ENCODE results near the gene PDCD1. TPM values are rescaled to one million over a fixed set of nuclear protein-coding genes. Genes with fewer than 3 reads are reported as not detected.

PDCD1 gene
- total and polyA plus RNA-seq, 2 experiments from 2014 or later: not detected

GRCh38 chr2:241903121-241904010 lies 44.7 kb upstream of the PDCD1 start:
- Histone ChIP-seq H2AFZ (no peak overlapping the region), H3K4me2 (ENCODE audit: unreplicated experiment) (no peak overlapping the region), H3K9ac (no peak overlapping the region), H3K79me2 (ENCODE audit: insufficient read depth) (no peaks in the 10 kb centered on the region), H3K36me3 (ENCODE audit: low read depth) (no peaks in the 10 kb centered on the region), H4K20me1 (ENCODE audit: insufficient read depth) (no peaks in the 10 kb centered on the region), H3K4me1 (ENCODE audit: insufficient read depth) (no peaks in the 10 kb centered on the region), H3K27ac (no peak overlapping the region), H3K9me2 (ENCODE audit: insufficient read depth) (no peaks in the 10 kb centered on the region), H3K4me3 (no peak overlapping the region), H3K9me3 (ENCODE audit: low read depth) (no peaks in the 10 kb centered on the region), H3F3A (ENCODE audit: insufficient read depth) (no peaks in the 10 kb centered on the region), H3K27me3 (replicated peaks; ENCODE audit: insufficient read depth) (peaks cover 6% of the 10 kb centered on the region)
- DNase-seq: no peak
- WGBS, 2 experiments (ENCODE audit: low coverage in 1 of 2, low lambda C conversion rate in 2 of 2, missing lambda C conversion rate in 2 of 2): 79 to 85% methylated on average over 39 to 40 of the region's 40 CpGs
- TF ChIP-seq EZH2phosphoT487 (IDR thresholded peaks at IDR 0.05; ENCODE audit: insufficient read depth, low read depth) (no peak), EZH2 (IDR thresholded peaks at IDR 0.05; ENCODE audit: insufficient read depth, poor library complexity, severe bottlenecking) (no peak)
- in situ Hi-C loops (cut with MboI): no loop called here

GRCh38 chr2:241902357-241902991 lies 43.8 kb upstream of the PDCD1 start:
- TF ChIP-seq EZH2 (IDR thresholded peaks at IDR 0.05; ENCODE audit: insufficient read depth, poor library complexity, severe bottlenecking) (no peak), EZH2phosphoT487 (IDR thresholded peaks at IDR 0.05; ENCODE audit: insufficient read depth, low read depth) (no peak)
- in situ Hi-C loops (cut with MboI): no loop called here
- Histone ChIP-seq H3K9me2 (ENCODE audit: insufficient read depth) (no peaks in the 10 kb centered on the region), H3K27ac (no peak overlapping the region), H3K27me3 (replicated peaks; ENCODE audit: insufficient read depth) (peaks cover 6% of the 10 kb centered on the region), H3K4me1 (ENCODE audit: insufficient read depth) (no peaks in the 10 kb centered on the region), H4K20me1 (ENCODE audit: insufficient read depth) (no peaks in the 10 kb centered on the region), H2AFZ (no peak overlapping the region), H3K4me2 (ENCODE audit: unreplicated experiment) (no peak overlapping the region), H3F3A (ENCODE audit: insufficient read depth) (no peaks in the 10 kb centered on the region), H3K79me2 (ENCODE audit: insufficient read depth) (no peaks in the 10 kb centered on the region), H3K4me3 (no peak overlapping the region), H3K36me3 (ENCODE audit: low read depth) (no peaks in the 10 kb centered on the region), H3K9ac (no peak overlapping the region), H3K9me3 (ENCODE audit: low read depth) (no peaks in the 10 kb centered on the region)
- 54 to 61% methylated on average over 29 to 48 of the region's 48 CpGs for WGBS, 2 experiments (ENCODE audit: low coverage in 1 of 2, low lambda C conversion rate in 2 of 2, missing lambda C conversion rate in 2 of 2)
- DNase-seq: no peak

- Histone ChIP-seq H3K36me3 (ENCODE audit: low read depth) (no peaks in the 10 kb centered on the region), H4K20me1 (ENCODE audit: insufficient read depth) (no peaks in the 10 kb centered on the region), H3F3A (ENCODE audit: insufficient read depth) (no peaks in the 10 kb centered on the region), H3K4me1 (ENCODE audit: insufficient read depth) (no peaks in the 10 kb centered on the region), H3K9ac (no peak overlapping the region), H3K4me3 (peak overlapping the region; percentile 40), H3K27me3 (replicated peaks; ENCODE audit: insufficient read depth) (peaks cover 6% of the 10 kb centered on the region), H3K4me2 (ENCODE audit: unreplicated experiment) (peak overlapping the region; percentile 42), H3K27ac (no peak overlapping the region), H3K79me2 (ENCODE audit: insufficient read depth) (no peaks in the 10 kb centered on the region), H3K9me2 (ENCODE audit: insufficient read depth) (no peaks in the 10 kb centered on the region), H3K9me3 (ENCODE audit: low read depth) (no peaks in the 10 kb centered on the region), H2AFZ (no peak overlapping the region)
- peak; percentile 30 for DNase-seq
- no peak for TF ChIP-seq EZH2phosphoT487 (IDR thresholded peaks at IDR 0.05; ENCODE audit: insufficient read depth, low read depth)
- TF ChIP-seq EZH2 (IDR thresholded peaks at IDR 0.05; ENCODE audit: insufficient read depth, poor library complexity, severe bottlenecking): no peak
- in situ Hi-C loops (cut with MboI): no loop called here
- WGBS, 2 experiments (ENCODE audit: low coverage in 1 of 2, low lambda C conversion rate in 2 of 2, missing lambda C conversion rate in 2 of 2): 68 to 71% methylated on average over 46 to 50 of the region's 54 CpGs
Measured at GRCh38 chr2:241901500-241902351, 43.0 kb upstream of the PDCD1 start.

GRCh38 chr2:241901018-241901380 lies 42.3 kb upstream of the PDCD1 start:
- Histone ChIP-seq H3K9ac (no peak overlapping the region), H3K27ac (no peak overlapping the region), H4K20me1 (ENCODE audit: insufficient read depth) (no peaks in the 10 kb centered on the region), H3K36me3 (ENCODE audit: low read depth) (no peaks in the 10 kb centered on the region), H3F3A (ENCODE audit: insufficient read depth) (no peaks in the 10 kb centered on the region), H3K79me2 (ENCODE audit: insufficient read depth) (no peaks in the 10 kb centered on the region), H3K4me3 (no peak overlapping the region), H3K4me2 (ENCODE audit: unreplicated experiment) (no peak overlapping the region), H3K9me3 (ENCODE audit: low read depth) (no peaks in the 10 kb centered on the region), H3K27me3 (replicated peaks; ENCODE audit: insufficient read depth) (peaks cover 6% of the 10 kb centered on the region; the same call in 1 of the 2 replicates), H3K4me1 (ENCODE audit: insufficient read depth) (no peaks in the 10 kb centered on the region), H3K9me2 (ENCODE audit: insufficient read depth) (no peaks in the 10 kb centered on the region), H2AFZ (no peak overlapping the region)
- no peak for DNase-seq
- in situ Hi-C loops (cut with MboI): no loop called here
- 87 to 89% methylated on average over 21 of the region's 21 CpGs for WGBS, 2 experiments (ENCODE audit: low coverage in 1 of 2, low lambda C conversion rate in 2 of 2, missing lambda C conversion rate in 2 of 2)
- no peak for TF ChIP-seq EZH2phosphoT487 (IDR thresholded peaks at IDR 0.05; ENCODE audit: insufficient read depth, low read depth)
- no peak for TF ChIP-seq EZH2 (IDR thresholded peaks at IDR 0.05; ENCODE audit: insufficient read depth, poor library complexity, severe bottlenecking)
